ENCODE measurements around the gene IPO5.

GRCh38 chr13:98056839-98057410, 103.5 kb downstream of the IPO5 start:
- TF ChIP-seq EZH2 (IDR thresholded peaks at IDR 0.05; ENCODE audit: borderline replicate concordance, low read depth, low read length, severe bottlenecking) (no peak), CTCF (IDR thresholded peaks at IDR 0.05; ENCODE audit: borderline replicate concordance, extremely low read depth, low read length, poor library complexity, severe bottlenecking) (no peak)
